HEK293 (cell line): ENCODE data around the gene IL4R.

Experiments
- CTCF ChIA-PET: fragments of 350-600 bp; formaldehyde crosslinking; extraction: SDS; loops from one replicate; lab custom pipeline; 2021; ENCODE audit warnings: antibody characterized with exemption; lab: Yijun Ruan, JAX
- POLR2A ChIA-PET: fragments of 300-600 bp; formaldehyde crosslinking; extraction: SDS; loops from one replicate; lab custom pipeline; 2020; ENCODE audit warnings: antibody characterized with exemption, inconsistent platforms; lab: Yijun Ruan, JAX
- H3K27ac ChIP-seq: fragments of 200-500 bp; sonication (Bioruptor generic); 2 replicates; pipeline ENCODE4 v1.5.1; 2014; ENCODE audit warnings: low read depth, low read length, control low read depth, inconsistent platforms; ENCODE audit errors: extremely low read depth
- H3K36me3 ChIP-seq, 2 experiments: fragments of 200-500 bp in 1 of 2; sonication (Bioruptor generic) in 1 of 2; 1 replicate in 1 of 2; 2 replicates in 1 of 2; pipeline ENCODE4 v1.5.1; 2014 to 2017; ENCODE audit warnings: inconsistent platforms in 2 of 2, low read length in 2 of 2; ENCODE audit not compliant: control insufficient read depth in 2 of 2, insufficient read depth in 1 of 2
- H3K4me1 ChIP-seq: fragments of 200-500 bp; sonication (Bioruptor generic); 2 replicates; pipeline ENCODE4 v1.5.1; 2014; ENCODE audit warnings: mild to moderate bottlenecking, low read length, inconsistent platforms; ENCODE audit not compliant: control insufficient read depth, insufficient read depth
- H3K4me3 ChIP-seq: 2 replicates; pipeline ENCODE4 v1.5.1; 2011; ENCODE audit warnings: low read depth, mild to moderate bottlenecking, control low read depth, low read length, moderate library complexity
- H3K9me3 ChIP-seq: fragments of 200-500 bp; sonication (Bioruptor generic); 2 replicates; pipeline ENCODE4 v1.5.1; 2014; ENCODE audit warnings: low read depth, low read length, inconsistent platforms; ENCODE audit not compliant: control insufficient read depth, insufficient read depth
- GLIS2 ChIP-seq: fragments of 450-650 bp; formaldehyde crosslinking; IDR thresholded peaks from 2 replicates; pipeline ENCODE4 v1.5.1; 2016; ENCODE audit warnings: missing biosample characterization, missing genetic modification characterization
- RBAK ChIP-seq: fragments of 450-650 bp; formaldehyde crosslinking; IDR thresholded peaks from 2 replicates; pipeline ENCODE4 v1.5.1; 2016; ENCODE audit warnings: missing biosample characterization, missing genetic modification characterization
- ZNF121 ChIP-seq: fragments of 450-650 bp; formaldehyde crosslinking; IDR thresholded peaks from 2 replicates; pipeline ENCODE4 v1.5.1; 2016; ENCODE audit warnings: missing biosample characterization, missing genetic modification characterization
- ZNF133 ChIP-seq: fragments of 450-650 bp; formaldehyde crosslinking; IDR thresholded peaks from 2 replicates; pipeline ENCODE4 v1.5.1; 2016; ENCODE audit warnings: missing biosample characterization, missing genetic modification characterization
- ZNF140 ChIP-seq: fragments of 450-650 bp; formaldehyde crosslinking; IDR thresholded peaks from 2 replicates; pipeline ENCODE4 v1.5.1; 2016; ENCODE audit warnings: missing biosample characterization, missing genetic modification characterization
- ZNF169 ChIP-seq: fragments of 450-650 bp; formaldehyde crosslinking; IDR thresholded peaks from 2 replicates; pipeline ENCODE4 v1.5.1; 2016; ENCODE audit warnings: missing biosample characterization, missing genetic modification characterization
- ZNF248 ChIP-seq: fragments of 450-650 bp; formaldehyde crosslinking; IDR thresholded peaks from 2 replicates; pipeline ENCODE4 v1.5.1; 2017; ENCODE audit warnings: missing biosample characterization, missing genetic modification characterization
- ZNF266 ChIP-seq: fragments of 450-650 bp; formaldehyde crosslinking; IDR thresholded peaks from 2 replicates; pipeline ENCODE4 v1.5.1; 2016; ENCODE audit warnings: missing biosample characterization, missing genetic modification characterization, low read depth
- ZNF561 ChIP-seq: fragments of 450-650 bp; IDR thresholded peaks from 2 replicates; pipeline ENCODE4 v1.5.1; 2018; ENCODE audit warnings: missing biosample characterization, missing genetic modification characterization, borderline replicate concordance
- ZNF596 ChIP-seq: fragments of 450-650 bp; IDR thresholded peaks from 2 replicates; pipeline ENCODE4 v1.5.0; 2018; ENCODE audit warnings: missing biosample characterization, mild to moderate bottlenecking, missing genetic modification characterization, moderate library complexity
- ZNF670 ChIP-seq: fragments of 450-650 bp; formaldehyde crosslinking; IDR thresholded peaks from 2 replicates; pipeline ENCODE4 v1.5.1; 2016; ENCODE audit warnings: missing biosample characterization, missing genetic modification characterization, low read depth
- ZNF768 ChIP-seq: fragments of 450-650 bp; formaldehyde crosslinking; IDR thresholded peaks from 2 replicates; pipeline ENCODE4 v1.5.1; 2018; ENCODE audit warnings: missing biosample characterization, mild to moderate bottlenecking, missing genetic modification characterization
- ZNF792 ChIP-seq: fragments of 450-650 bp; formaldehyde crosslinking; IDR thresholded peaks from 2 replicates; pipeline ENCODE4 v1.5.1; 2016; ENCODE audit warnings: missing biosample characterization, missing genetic modification characterization
- TF ChIP-seq, protein P1 (sequence below): fragments of 450-650 bp; formaldehyde crosslinking; IDR thresholded peaks from 2 replicates; pipeline ENCODE4 v1.5.0; 2017; ENCODE audit warnings: missing biosample characterization, missing genetic modification characterization, borderline replicate concordance
- TF ChIP-seq, protein P2 (sequence below): fragments of 450-650 bp; formaldehyde crosslinking; IDR thresholded peaks from 2 replicates; pipeline ENCODE4 v1.5.1; 2016; ENCODE audit warnings: missing biosample characterization, missing genetic modification characterization
- TF ChIP-seq, protein P3 (sequence below): fragments of 450-650 bp; formaldehyde crosslinking; IDR thresholded peaks from 2 replicates; pipeline ENCODE4 v1.5.1; 2016; ENCODE audit warnings: missing biosample characterization, missing genetic modification characterization
- TF ChIP-seq, protein P4 (sequence below): fragments of 450-650 bp; IDR thresholded peaks from 2 replicates; pipeline ENCODE4 v1.5.1; 2018; ENCODE audit warnings: missing biosample characterization, mild to moderate bottlenecking, missing genetic modification characterization

IL4R gene

DNA sequence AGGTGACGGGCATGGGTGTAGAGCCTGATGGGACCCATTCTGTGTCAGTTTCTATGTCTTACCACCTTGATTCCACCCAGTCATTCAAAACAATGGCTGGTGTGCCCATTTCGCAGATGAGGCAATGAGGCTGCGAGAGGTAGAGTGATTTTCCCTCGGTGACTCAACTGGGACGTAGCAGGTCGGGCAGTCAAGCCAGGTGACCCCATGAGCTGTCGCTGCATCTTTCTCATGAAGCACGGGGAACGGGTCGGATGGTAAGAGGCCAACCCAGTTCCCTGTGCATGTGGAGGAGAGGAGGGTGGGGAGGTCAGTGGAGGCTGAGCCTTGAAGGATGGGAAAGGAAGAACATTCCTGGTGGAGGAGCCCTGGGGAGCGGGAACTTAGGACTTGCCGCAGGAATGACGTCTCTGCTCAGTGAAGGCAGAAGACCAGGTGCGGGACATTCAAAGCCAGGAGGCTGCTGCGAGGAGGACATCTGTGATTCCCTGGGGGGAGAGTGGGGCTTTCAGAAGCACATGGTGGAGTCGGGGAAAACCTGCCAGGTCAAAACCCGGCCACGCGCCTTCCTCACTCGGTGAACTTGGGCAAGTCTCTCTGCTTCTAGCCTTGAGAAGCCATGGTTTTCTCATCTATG lies 89.3 kb downstream of the IL4R start:
- CTCF ChIA-PET = no interaction called here
- Histone ChIP-seq H3K27ac (no peak overlapping the region), H3K36me3 (no peaks in the 10 kb centered on the region), H3K4me1 (no peaks in the 10 kb centered on the region), H3K4me3 (no peak overlapping the region), H3K9me3 (no peaks in the 10 kb centered on the region)
- POLR2A ChIA-PET = no interaction called here
- TF ChIP-seq ZNF133 (tag by site-specific recombination) (no peak), ZNF792 (no peak), ZNF169 (tag by site-specific recombination) (no peak), ZNF768 (tag by site-specific recombination) (no peak), ZNF596 (tag by site-specific recombination) (no peak), GLIS2 (tag by site-specific recombination) (no peak), ZNF561 (tag by site-specific recombination) (no peak)
- TF ChIP-seq, protein P1, sequence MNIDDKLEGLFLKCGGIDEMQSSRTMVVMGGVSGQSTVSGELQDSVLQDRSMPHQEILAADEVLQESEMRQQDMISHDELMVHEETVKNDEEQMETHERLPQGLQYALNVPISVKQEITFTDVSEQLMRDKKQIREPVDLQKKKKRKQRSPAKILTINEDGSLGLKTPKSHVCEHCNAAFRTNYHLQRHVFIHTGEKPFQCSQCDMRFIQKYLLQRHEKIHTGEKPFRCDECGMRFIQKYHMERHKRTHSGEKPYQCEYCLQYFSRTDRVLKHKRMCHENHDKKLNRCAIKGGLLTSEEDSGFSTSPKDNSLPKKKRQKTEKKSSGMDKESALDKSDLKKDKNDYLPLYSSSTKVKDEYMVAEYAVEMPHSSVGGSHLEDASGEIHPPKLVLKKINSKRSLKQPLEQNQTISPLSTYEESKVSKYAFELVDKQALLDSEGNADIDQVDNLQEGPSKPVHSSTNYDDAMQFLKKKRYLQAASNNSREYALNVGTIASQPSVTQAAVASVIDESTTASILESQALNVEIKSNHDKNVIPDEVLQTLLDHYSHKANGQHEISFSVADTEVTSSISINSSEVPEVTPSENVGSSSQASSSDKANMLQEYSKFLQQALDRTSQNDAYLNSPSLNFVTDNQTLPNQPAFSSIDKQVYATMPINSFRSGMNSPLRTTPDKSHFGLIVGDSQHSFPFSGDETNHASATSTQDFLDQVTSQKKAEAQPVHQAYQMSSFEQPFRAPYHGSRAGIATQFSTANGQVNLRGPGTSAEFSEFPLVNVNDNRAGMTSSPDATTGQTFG (tag by site-specific recombination) = no peak
- TF ChIP-seq, protein P2, sequence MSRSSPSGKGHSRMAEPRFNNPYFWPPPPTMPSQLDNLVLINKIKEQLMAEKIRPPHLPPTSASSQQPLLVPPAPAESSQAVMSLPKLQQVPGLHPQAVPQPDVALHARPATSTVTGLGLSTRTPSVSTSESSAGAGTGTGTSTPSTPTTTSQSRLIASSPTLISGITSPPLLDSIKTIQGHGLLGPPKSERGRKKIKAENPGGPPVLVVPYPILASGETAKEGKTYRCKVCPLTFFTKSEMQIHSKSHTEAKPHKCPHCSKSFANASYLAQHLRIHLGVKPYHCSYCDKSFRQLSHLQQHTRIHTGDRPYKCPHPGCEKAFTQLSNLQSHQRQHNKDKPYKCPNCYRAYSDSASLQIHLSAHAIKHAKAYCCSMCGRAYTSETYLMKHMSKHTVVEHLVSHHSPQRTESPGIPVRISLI (tag by site-specific recombination) = no peak
- TF ChIP-seq, protein P3, sequence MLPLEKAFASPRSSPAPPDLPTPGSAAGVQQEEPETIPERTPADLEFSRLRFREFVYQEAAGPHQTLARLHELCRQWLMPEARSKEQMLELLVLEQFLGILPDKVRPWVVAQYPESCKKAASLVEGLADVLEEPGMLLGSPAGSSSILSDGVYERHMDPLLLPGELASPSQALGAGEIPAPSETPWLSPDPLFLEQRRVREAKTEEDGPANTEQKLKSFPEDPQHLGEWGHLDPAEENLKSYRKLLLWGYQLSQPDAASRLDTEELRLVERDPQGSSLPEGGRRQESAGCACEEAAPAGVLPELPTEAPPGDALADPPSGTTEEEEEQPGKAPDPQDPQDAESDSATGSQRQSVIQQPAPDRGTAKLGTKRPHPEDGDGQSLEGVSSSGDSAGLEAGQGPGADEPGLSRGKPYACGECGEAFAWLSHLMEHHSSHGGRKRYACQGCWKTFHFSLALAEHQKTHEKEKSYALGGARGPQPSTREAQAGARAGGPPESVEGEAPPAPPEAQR = no peak
- TF ChIP-seq, protein P4, sequence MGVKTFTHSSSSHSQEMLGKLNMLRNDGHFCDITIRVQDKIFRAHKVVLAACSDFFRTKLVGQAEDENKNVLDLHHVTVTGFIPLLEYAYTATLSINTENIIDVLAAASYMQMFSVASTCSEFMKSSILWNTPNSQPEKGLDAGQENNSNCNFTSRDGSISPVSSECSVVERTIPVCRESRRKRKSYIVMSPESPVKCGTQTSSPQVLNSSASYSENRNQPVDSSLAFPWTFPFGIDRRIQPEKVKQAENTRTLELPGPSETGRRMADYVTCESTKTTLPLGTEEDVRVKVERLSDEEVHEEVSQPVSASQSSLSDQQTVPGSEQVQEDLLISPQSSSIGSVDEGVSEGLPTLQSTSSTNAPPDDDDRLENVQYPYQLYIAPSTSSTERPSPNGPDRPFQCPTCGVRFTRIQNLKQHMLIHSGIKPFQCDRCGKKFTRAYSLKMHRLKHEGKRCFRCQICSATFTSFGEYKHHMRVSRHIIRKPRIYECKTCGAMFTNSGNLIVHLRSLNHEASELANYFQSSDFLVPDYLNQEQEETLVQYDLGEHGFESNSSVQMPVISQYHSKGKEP (tag by site-specific recombination) = no peak

DNA sequence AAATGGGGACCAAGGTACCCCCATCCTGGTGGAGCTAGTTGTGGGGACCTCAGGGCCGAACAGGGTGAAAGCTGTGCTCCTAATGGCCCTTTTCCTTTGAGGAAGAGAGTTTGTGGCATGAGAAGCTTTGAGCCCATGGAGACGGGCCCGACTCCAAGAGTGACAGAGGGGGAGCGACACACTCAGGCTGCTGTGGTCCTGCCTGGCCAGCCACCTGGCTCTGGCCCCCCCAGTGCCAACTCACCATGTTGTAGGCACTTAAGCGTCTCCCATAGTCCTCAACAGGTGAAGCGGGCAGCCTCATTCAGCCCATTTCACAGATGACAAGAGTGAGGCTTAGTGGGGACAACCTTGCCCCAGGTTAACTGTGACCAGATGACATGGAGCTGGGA lies 89.8 kb downstream of the IL4R start:
- Histone ChIP-seq H3K36me3 (no peaks in the 10 kb centered on the region), H3K4me1 (no peaks in the 10 kb centered on the region), H3K27ac (no peak overlapping the region), H3K9me3 (no peaks in the 10 kb centered on the region), H3K4me3 (no peak overlapping the region)
- POLR2A ChIA-PET = no interaction called here
- CTCF ChIA-PET = no interaction called here
- TF ChIP-seq ZNF248 (tag by site-specific recombination) (no peak), RBAK (tag by site-specific recombination) (no peak), ZNF140 (tag by site-specific recombination) (no peak), ZNF670 (tag by site-specific recombination) (no peak), ZNF266 (tag by site-specific recombination) (no peak), ZNF121 (tag by site-specific recombination) (no peak)
